NCI-H82 treated with DMSO at 0.1 percent for 48 hours (cell line): ENCODE results near the gene PRRC2C.
"Not testable (repeated sequence)": the region's sequence is repeated elsewhere in the genome, so short reads cannot be mapped to it uniquely, and the experiment has no call there.

Source experiments
- DNase-seq: peaks from one replicate; lab custom pipeline; 2025; ENCODE audit not compliant: unreplicated experiment; lab: John Stamatoyannopoulos, UW

The PRRC2C gene

GRCh38 chr1:171485375-171486047, at the start of gene PRRC2C:
Gene PRRC2C (plus strand): TSS chr1:171485530. CDS start chr1:171512089, 26,559 bp downstream.
- peak; percentile 97 for DNase-seq

- DNase-seq: no peak
Measured at GRCh38 chr1:171438441-171438840, 46.9 kb upstream of the PRRC2C start.

GRCh38 chr1:171440201-171440600, 45.1 kb upstream of the PRRC2C start:
- not testable (repeated sequence) for DNase-seq

GRCh38 chr1:171441278-171441895, 43.9 kb upstream of the PRRC2C start:
- not testable (repeated sequence) for DNase-seq

- DNase-seq: no peak
Measured at GRCh38 chr1:171446386-171446785, 38.9 kb upstream of the PRRC2C start.

- peak; percentile 25 for DNase-seq
Measured at GRCh38 chr1:171455967-171456366, 29.4 kb upstream of the PRRC2C start.

GRCh38 chr1:171457412-171457811, 27.9 kb upstream of the PRRC2C start:
- peak; percentile 87 for DNase-seq

GRCh38 chr1:171460018-171460620, 25.2 kb upstream of the PRRC2C start:
- no peak for DNase-seq

- no peak for DNase-seq
Measured at GRCh38 chr1:171467626-171468025, 17.7 kb upstream of the PRRC2C start.

- DNase-seq: no peak
Measured at GRCh38 chr1:171468120-171468750, 17.1 kb upstream of the PRRC2C start.

- DNase-seq: no peak
Measured at GRCh38 chr1:171470726-171471125, 14.6 kb upstream of the PRRC2C start.

- no peak for DNase-seq
Measured at GRCh38 chr1:171472183-171472647, 13.1 kb upstream of the PRRC2C start.

- no peak for DNase-seq
Measured at GRCh38 chr1:171476829-171477228, 8.5 kb upstream of the PRRC2C start.

GRCh38 chr1:171477804-171478203, 7.5 kb upstream of the PRRC2C start:
- DNase-seq: no peak

- DNase-seq: no peak
Measured at GRCh38 chr1:171480035-171480434, 5.3 kb upstream of the PRRC2C start.

- DNase-seq: no peak
Measured at GRCh38 chr1:171484760-171485374, 463 bp upstream of the PRRC2C start.

- no peak for DNase-seq
Measured at GRCh38 chr1:171486048-171486519, 754 bp downstream of the PRRC2C start.

- no peak for DNase-seq
Measured at GRCh38 chr1:171487038-171487437, 1.7 kb downstream of the PRRC2C start.

GRCh38 chr1:171488190-171488929, 3.0 kb downstream of the PRRC2C start:
- DNase-seq: no peak

- no peak for DNase-seq
Measured at GRCh38 chr1:171494076-171494475, 8.7 kb downstream of the PRRC2C start.
